Measurements from ENCODE around the gene MPP4. TPM values are rescaled to one million over a fixed set of nuclear protein-coding genes. Genes with fewer than 3 reads are reported as not detected.

The MPP4 gene
- polyA plus RNA-seq, 1 experiment: 3.8 TPM

GRCh38 chr2:201707753-201708152 is 9.3 kb upstream of the MPP4 start:
- ChIA-PET CTCF (interaction anchor here (0.8 to 1.6 kb wide), 7 partner anchors 9 to 485 kb away, joined by 3 read pairs; partner anchors contain the start of gene MPP4), POLR2A (no interaction called here)
- DNase-seq (ENCODE audit: low read depth): no peak
- Histone ChIP-seq H3K36me3 (ENCODE audit: control insufficient read depth, insufficient read depth, low read length) (peaks cover 5% of the 10 kb centered on the region), H3K27me3 (ENCODE audit: control insufficient read depth, insufficient read depth, low read length) (no peaks in the 10 kb centered on the region), H3K4me3 (ENCODE audit: low read depth, low read length) (no peak overlapping the region)
- peak; percentile 48 for TF ChIP-seq CTCF (IDR thresholded peaks at IDR 0.05; ENCODE audit: insufficient read depth, low read depth, low read length)

- no peak for TF ChIP-seq CTCF (IDR thresholded peaks at IDR 0.05; ENCODE audit: insufficient read depth, low read depth, low read length)
- Histone ChIP-seq H3K27me3 (ENCODE audit: control insufficient read depth, insufficient read depth, low read length) (no peaks in the 10 kb centered on the region), H3K36me3 (ENCODE audit: control insufficient read depth, insufficient read depth, low read length) (peaks cover 5% of the 10 kb centered on the region), H3K4me3 (ENCODE audit: low read depth, low read length) (no peak overlapping the region)
- CTCF ChIA-PET: interaction anchor here (0.8 to 1.6 kb wide), 6 partner anchors 8 to 232 kb away, joined by 3 read pairs; partner anchors contain the start of gene MPP4
- no peak for DNase-seq (ENCODE audit: low read depth)
- POLR2A ChIA-PET: no interaction called here
Measured at GRCh38 chr2:201707142-201707541, 8.7 kb upstream of the MPP4 start.

- no peak for TF ChIP-seq CTCF (IDR thresholded peaks at IDR 0.05; ENCODE audit: insufficient read depth, low read depth, low read length)
- Histone ChIP-seq H3K36me3 (ENCODE audit: control insufficient read depth, insufficient read depth, low read length) (peaks cover 5% of the 10 kb centered on the region), H3K27me3 (ENCODE audit: control insufficient read depth, insufficient read depth, low read length) (no peaks in the 10 kb centered on the region), H3K4me3 (ENCODE audit: low read depth, low read length) (no peak overlapping the region)
- POLR2A ChIA-PET: no interaction called here
- CTCF ChIA-PET: no interaction called here
- no peak for DNase-seq (ENCODE audit: low read depth)
Measured at GRCh38 chr2:201704536-201704935, 6.1 kb upstream of the MPP4 start.

- no peaks in the 10 kb centered on the region for H3K27me3 ChIP-seq (ENCODE audit: control insufficient read depth, insufficient read depth, low read length)
- DNase-seq (ENCODE audit: low read depth): no peak
- H3K4me3 ChIP-seq (ENCODE audit: low read depth, low read length): no peak overlapping the region
- ChIA-PET POLR2A (no interaction called here), CTCF (interaction anchor here (0.6 to 1.1 kb wide), 3 partner anchors 37 to 76 kb away, joined by 3 read pairs; no protein-coding TSS in a partner anchor)
- TF ChIP-seq CTCF (IDR thresholded peaks at IDR 0.05; ENCODE audit: insufficient read depth, low read depth, low read length): no peak
- peaks cover 1% of the 10 kb centered on the region for H3K36me3 ChIP-seq (ENCODE audit: control insufficient read depth, insufficient read depth, low read length)
Measured at GRCh38 chr2:201701646-201702045, 3.2 kb upstream of the MPP4 start.

GRCh38 chr2:201699416-201699815 is 972 bp upstream of the MPP4 start:
- H3K36me3 ChIP-seq (ENCODE audit: control insufficient read depth, insufficient read depth, low read length): peaks cover 1% of the 10 kb centered on the region
- ChIA-PET CTCF (interaction anchor here (0.6 to 1.6 kb wide), 3 partner anchors 8 to 806 kb away, joined by 3 to 5 read pairs (median 3); no protein-coding TSS in a partner anchor), POLR2A (no interaction called here)
- no peak for DNase-seq (ENCODE audit: low read depth)
- no peaks in the 10 kb centered on the region for H3K27me3 ChIP-seq (ENCODE audit: control insufficient read depth, insufficient read depth, low read length)
- TF ChIP-seq CTCF (IDR thresholded peaks at IDR 0.05; ENCODE audit: insufficient read depth, low read depth, low read length): no peak
- no peak overlapping the region for H3K4me3 ChIP-seq (ENCODE audit: low read depth, low read length)
